Panc1 (cell line): ENCODE results near the gene ASL.

ENCODE experiments used
- CTCF ChIP-seq: fragments of 450-650 bp; IDR thresholded peaks from 2 replicates; pipeline ENCODE4 v1.5.1; 2017; ENCODE audit warnings: mild to moderate bottlenecking
- POLR2AphosphoS5 ChIP-seq: IDR thresholded peaks from 2 replicates; pipeline ENCODE4 v1.6.1; 2012; ENCODE audit warnings: mild to moderate bottlenecking, low read depth, low read length, moderate library complexity
- TCF7L2 ChIP-seq: IDR thresholded peaks from 2 replicates; pipeline ENCODE4 v1.6.1; 2011; ENCODE audit warnings: mild to moderate bottlenecking, low read depth, low read length, inconsistent platforms

GRCh38 chr7:66082886-66083415 is 7.3 kb downstream of the ASL start:
- TF ChIP-seq CTCF, result no peak
- no peak for TF ChIP-seq TCF7L2
- no peak for TF ChIP-seq POLR2AphosphoS5
